Measurements from ENCODE around the gene MYLK2. TPM values are rescaled to one million over a fixed set of nuclear protein-coding genes. Genes with fewer than 3 reads are reported as not detected.

The MYLK2 gene
- total RNA-seq, 1 donor: under 0.01 TPM

GRCh38 chr20:31803552-31804291 is 15.4 kb upstream of the MYLK2 start:
- no peak for TF ChIP-seq CTCF (IDR thresholded peaks at IDR 0.05; ENCODE audit: insufficient read depth, low read depth, low read length)
- H3K4me3 ChIP-seq (ENCODE audit: low read depth, low read length): no peak overlapping the region
- DNase-seq (ENCODE audit: low read depth): no peak

GRCh38 chr20:31806564-31807355 is 12.4 kb upstream of the MYLK2 start:
- TF ChIP-seq CTCF (IDR thresholded peaks at IDR 0.05; ENCODE audit: insufficient read depth, low read depth, low read length): no peak
- DNase-seq (ENCODE audit: low read depth): no peak
- H3K4me3 ChIP-seq (ENCODE audit: low read depth, low read length): no peak overlapping the region

GRCh38 chr20:31808481-31808880 is 10.7 kb upstream of the MYLK2 start:
- H3K4me3 ChIP-seq (ENCODE audit: low read depth, low read length): no peak overlapping the region
- no peak for DNase-seq (ENCODE audit: low read depth)
- no peak for TF ChIP-seq CTCF (IDR thresholded peaks at IDR 0.05; ENCODE audit: insufficient read depth, low read depth, low read length)

GRCh38 chr20:31809661-31810060 is 9.5 kb upstream of the MYLK2 start:
- no peak for TF ChIP-seq CTCF (IDR thresholded peaks at IDR 0.05; ENCODE audit: insufficient read depth, low read depth, low read length)
- DNase-seq (ENCODE audit: low read depth): no peak

GRCh38 chr20:31811198-31811597 is 8.0 kb upstream of the MYLK2 start:
- TF ChIP-seq CTCF (IDR thresholded peaks at IDR 0.05; ENCODE audit: insufficient read depth, low read depth, low read length): no peak
- DNase-seq (ENCODE audit: low read depth): no peak
- no peak overlapping the region for H3K4me3 ChIP-seq (ENCODE audit: low read depth, low read length)

More at GRCh38 chr20:31809661-31810060, 9.5 kb upstream of the MYLK2 start:
- H3K4me3 ChIP-seq (ENCODE audit: low read depth, low read length): no peak overlapping the region

GRCh38 chr20:31811796-31812728 is 7.1 kb upstream of the MYLK2 start:
- peak; percentile 93 for DNase-seq (ENCODE audit: low read depth)
- no peak for TF ChIP-seq CTCF (IDR thresholded peaks at IDR 0.05; ENCODE audit: insufficient read depth, low read depth, low read length)
- H3K4me3 ChIP-seq (ENCODE audit: low read depth, low read length): no peak overlapping the region
